ENCODE measurements around the gene FCN3.

Gene FCN3

GRCh38 chr1:27358038-27358927 lies 16.3 kb downstream of the FCN3 start:
- no peak for DNase-seq (ENCODE audit: low read depth, low spot score)

DNA sequence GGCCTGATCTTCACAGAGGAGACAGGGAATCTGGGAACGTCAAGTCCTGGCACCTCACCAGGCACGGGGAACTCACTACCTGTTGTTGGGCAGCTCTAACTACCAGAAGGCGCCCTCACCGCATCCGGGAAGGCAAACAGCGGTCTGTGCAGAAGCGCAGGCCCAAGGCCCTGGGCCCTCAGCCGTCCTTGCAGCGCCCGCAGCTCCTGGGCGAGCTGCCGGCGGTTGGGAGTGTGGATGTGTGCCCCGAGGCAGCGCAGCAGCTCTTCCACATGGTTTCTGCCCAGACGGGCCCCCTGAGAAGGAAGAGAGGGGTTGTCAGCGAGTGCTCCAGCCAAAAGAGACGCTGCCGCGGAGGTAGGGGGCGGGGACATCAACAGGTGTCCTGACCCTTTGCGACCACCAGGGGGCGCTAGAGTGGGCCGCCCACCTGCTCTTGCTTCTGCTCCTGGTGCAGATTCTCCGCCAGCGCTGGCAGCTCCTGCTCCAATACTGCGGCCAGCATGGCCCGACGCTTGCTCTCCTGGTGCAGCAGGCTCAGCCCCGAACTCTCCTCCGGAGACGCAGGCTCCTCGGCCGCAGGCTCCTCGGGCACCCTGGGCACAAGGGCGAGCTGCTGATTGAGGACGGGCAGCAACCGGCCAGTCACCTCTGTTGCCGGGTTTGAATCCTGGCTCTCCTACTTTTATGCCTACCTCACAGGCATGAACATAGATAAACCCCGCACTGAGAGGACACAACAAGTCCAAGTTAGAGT lies 17.2 kb downstream of the FCN3 start:
- no peak for DNase-seq (ENCODE audit: low read depth, low spot score)

- no peak for DNase-seq (ENCODE audit: low read depth, low spot score)
These were observed 17.9 kb downstream of the FCN3 start for GRCh38 chr1:27356619-27357280.

DNA sequence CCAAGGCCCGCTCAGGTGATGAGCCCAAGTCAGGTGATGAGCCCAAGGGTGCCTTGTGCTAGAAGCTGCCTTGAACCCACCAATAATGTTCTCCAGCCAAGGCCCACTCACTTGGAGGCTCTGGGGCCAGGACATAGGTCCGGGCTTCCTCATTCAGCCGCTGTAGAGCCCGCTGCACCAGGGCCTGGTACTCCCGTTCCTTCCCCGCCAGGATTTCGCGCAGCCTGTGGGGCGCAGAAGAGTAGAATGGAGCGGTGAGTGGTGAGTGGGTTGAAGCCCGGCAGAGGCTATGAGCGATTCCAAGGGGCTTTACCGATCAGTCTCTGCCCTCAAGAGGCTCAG lies 18.4 kb downstream of the FCN3 start:
- no peak for DNase-seq (ENCODE audit: low read depth, low spot score)

- DNase-seq (ENCODE audit: low read depth, low spot score), result no peak
These were observed 18.9 kb downstream of the FCN3 start for GRCh38 chr1:27355683-27356082.

GRCh38 chr1:27353629-27354028 lies 21.0 kb downstream of the FCN3 start:
- DNase-seq (ENCODE audit: low read depth, low spot score), result no peak

- no peak for DNase-seq (ENCODE audit: low read depth, low spot score)
These were observed 21.5 kb downstream of the FCN3 start for GRCh38 chr1:27353166-27353565.

DNA sequence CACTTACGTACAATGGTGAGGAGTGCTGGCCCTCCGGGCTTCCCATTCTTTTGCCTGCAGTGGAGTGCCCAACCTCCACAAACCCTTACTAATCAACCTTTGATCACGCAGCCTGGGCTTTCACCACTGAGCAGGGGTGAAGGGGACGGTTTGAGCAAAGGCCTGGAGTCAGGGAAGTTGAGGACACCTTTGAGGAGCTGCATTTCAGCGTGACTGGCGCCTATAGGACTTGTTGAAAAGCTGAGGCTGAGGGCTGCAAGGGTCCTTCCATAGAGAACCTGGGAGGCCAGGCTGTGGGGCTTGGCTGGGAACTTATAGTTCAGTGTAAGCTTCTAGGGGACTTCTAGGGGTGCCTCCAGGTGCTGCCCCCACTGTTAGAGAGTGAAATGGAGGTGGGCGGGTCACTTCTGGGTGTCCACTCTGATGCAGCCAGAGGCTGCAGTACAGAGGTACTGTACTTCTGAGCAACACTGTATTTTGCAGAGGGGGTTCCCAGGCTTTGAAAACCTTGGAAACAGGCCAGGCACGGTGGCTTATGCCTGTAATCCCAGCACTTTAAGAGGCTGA lies 23.0 kb downstream of the FCN3 start:
- DNase-seq (ENCODE audit: low read depth, low spot score), result no peak

DNA sequence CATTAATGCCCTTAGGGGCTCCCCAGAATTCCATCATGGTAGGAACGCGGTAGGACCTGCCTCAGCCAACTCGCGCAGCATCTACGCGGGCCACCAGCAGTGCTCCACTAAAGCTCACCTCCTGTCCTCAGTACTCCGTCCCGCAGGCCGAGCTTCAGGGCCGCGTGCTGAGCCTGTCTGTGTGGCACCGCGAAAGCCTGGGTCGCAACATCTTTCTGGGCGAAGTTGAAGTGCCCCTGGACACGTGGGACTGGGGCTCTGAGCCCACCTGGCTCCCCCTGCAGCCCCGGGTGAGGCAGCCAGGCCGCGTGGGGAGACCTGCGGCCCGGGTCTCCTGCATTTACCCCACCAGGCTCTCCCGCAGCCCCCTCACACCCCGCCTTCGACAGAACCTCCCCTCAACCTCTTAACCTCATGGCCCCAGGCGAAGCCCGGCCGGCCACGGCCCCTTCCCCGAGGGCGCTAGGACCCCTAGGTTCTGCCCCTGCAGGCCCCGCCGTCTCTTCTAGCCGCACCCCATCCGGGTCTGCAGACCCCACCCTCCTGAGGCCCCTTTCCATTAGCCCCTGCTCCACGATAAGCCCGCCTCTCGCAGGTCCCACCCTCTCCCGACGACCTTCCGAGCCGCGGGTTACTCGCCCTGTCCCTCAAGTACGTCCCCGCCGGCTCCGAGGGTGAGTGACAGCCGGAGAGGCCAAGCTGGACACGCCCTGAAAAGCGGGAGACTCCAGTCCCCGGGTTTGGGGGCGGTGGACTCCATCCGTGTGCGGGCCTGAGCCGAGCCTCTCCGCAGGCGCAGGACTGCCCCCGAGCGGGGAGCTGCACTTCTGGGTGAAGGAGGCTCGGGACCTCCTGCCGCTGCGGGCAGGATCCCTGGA lies 23.7 kb downstream of the FCN3 start:
- no peak for DNase-seq (ENCODE audit: low read depth, low spot score)

GRCh38 chr1:27349784-27350662 lies 24.6 kb downstream of the FCN3 start:
- DNase-seq (ENCODE audit: low read depth, low spot score), result no peak

- DNase-seq (ENCODE audit: low read depth, low spot score), result no peak
These were observed 25.5 kb downstream of the FCN3 start for GRCh38 chr1:27348861-27349783.

GRCh38 chr1:27346991-27347624 lies 27.5 kb downstream of the FCN3 start:
- no peak for DNase-seq (ENCODE audit: low read depth, low spot score)

DNA sequence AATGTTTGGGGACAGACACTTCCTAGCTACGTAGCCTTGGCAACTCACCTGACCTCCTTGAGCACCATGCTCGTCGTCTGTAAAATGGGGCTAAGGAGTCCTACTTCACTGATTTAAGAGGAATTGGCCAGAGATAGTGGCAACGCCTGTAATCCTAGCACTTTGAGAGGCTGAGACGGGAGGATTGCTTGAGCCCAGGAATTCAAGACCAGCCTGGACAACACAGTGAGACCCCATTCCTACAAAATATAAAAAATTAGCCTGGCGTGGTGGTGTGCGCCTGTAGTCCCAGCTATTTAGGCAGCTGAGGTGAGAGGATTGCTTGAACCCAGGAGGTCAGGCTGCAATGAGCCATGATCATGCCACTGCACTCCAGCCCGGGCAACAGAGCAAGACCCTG lies 28.3 kb downstream of the FCN3 start:
- DNase-seq (ENCODE audit: low read depth, low spot score), result no peak

GRCh38 chr1:27345272-27345671 lies 29.4 kb downstream of the FCN3 start:
- DNase-seq (ENCODE audit: low read depth, low spot score), result no peak

GRCh38 chr1:27343639-27344025 lies 31.0 kb downstream of the FCN3 start:
- no peak for DNase-seq (ENCODE audit: low read depth, low spot score)

DNA sequence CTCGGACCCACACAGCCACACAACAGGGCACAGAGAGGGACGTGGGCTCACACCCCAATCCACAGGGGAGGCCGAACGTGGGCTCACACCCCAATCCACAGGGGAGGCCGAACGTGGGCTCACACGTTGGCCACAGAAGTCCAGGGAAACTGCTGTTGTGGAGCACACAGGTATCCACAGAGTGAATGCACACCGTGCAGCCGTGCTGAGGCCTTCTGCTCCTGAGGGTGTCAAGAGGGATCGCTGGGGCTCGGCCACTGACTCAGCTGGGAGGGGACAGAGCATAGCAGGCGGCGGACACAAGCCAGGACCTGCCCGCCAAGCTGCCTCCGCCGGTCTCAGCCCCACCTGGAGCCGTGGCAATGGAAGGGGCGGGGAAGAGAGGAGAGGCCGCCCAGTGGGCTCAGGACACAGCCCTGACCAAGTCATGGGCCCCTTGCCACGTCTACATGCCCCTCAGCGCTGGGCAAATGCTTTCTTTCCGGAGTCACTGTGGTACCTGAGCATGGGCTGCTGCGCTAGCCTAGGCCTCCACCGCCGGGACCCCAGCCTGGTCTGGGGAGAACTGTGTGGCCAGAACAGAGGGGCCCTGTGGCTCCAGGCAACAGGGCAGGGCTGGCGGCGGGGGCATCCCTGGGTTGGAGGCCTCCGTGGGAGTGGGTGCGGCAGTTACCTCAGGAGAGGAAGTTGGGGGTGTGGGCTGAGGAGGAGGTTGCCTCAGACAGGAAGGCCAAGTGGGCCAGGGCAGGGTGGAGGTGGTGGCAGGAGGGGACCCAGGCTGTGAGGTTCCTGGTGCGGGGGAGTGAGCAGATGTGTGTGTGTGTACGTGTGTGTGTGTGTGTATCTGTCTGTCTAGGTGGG lies 31.6 kb downstream of the FCN3 start:
- no peak for DNase-seq (ENCODE audit: low read depth, low spot score)

- DNase-seq (ENCODE audit: low read depth, low spot score), result no peak
These were observed 32.2 kb downstream of the FCN3 start for GRCh38 chr1:27342391-27342777.
